MV-4-11 (cell line): Measurements from ENCODE around the gene WDR86.

Source experiments
- DNase-seq: peaks from one replicate; lab custom pipeline; 2025; lab: John Stamatoyannopoulos, UW

Gene WDR86

GRCh38 chr7:151379193-151379520 is 30.7 kb downstream of the WDR86 start:
- no peak for DNase-seq

- no peak for DNase-seq
These were observed 31.2 kb downstream of the WDR86 start for GRCh38 chr7:151378496-151379192.

- no peak for DNase-seq
These were observed 31.8 kb downstream of the WDR86 start for GRCh38 chr7:151378011-151378410.

GRCh38 chr7:151377406-151377805 is 32.4 kb downstream of the WDR86 start:
- no peak for DNase-seq

GRCh38 chr7:151376218-151376902 is 33.5 kb downstream of the WDR86 start:
- no peak for DNase-seq

- no peak for DNase-seq
These were observed 34.2 kb downstream of the WDR86 start for GRCh38 chr7:151375530-151376217.

GRCh38 chr7:151374726-151375125 is 35.1 kb downstream of the WDR86 start:
- no peak for DNase-seq

GRCh38 chr7:151374139-151374538 is 35.7 kb downstream of the WDR86 start:
- DNase-seq: no peak

- no peak for DNase-seq
These were observed 36.2 kb downstream of the WDR86 start for GRCh38 chr7:151373599-151373998.

GRCh38 chr7:151372612-151373265 is 37.1 kb downstream of the WDR86 start:
- DNase-seq: no peak

- DNase-seq: no peak
These were observed 38.6 kb downstream of the WDR86 start for GRCh38 chr7:151371266-151371665.

- DNase-seq: peak; percentile 65
These were observed 41.7 kb downstream of the WDR86 start for GRCh38 chr7:151368136-151368571.

- no peak for DNase-seq
These were observed 42.6 kb downstream of the WDR86 start for GRCh38 chr7:151367284-151367683.

- no peak for DNase-seq
These were observed 43.0 kb downstream of the WDR86 start for GRCh38 chr7:151366880-151367222.

- no peak for DNase-seq
These were observed 43.5 kb downstream of the WDR86 start for GRCh38 chr7:151366166-151366879.

- DNase-seq: no peak
These were observed 46.7 kb downstream of the WDR86 start for GRCh38 chr7:151363182-151363581.

- no peak for DNase-seq
These were observed 48.5 kb downstream of the WDR86 start for GRCh38 chr7:151361193-151361959.

GRCh38 chr7:151352512-151352911 is 57.3 kb downstream of the WDR86 start:
- no peak for DNase-seq

GRCh38 chr7:151351967-151352366 is 57.9 kb downstream of the WDR86 start:
- DNase-seq: peak; percentile 83

- DNase-seq: peak; percentile 22
These were observed 58.8 kb downstream of the WDR86 start for GRCh38 chr7:151351027-151351426.

- DNase-seq: no peak
These were observed 60.4 kb downstream of the WDR86 start for GRCh38 chr7:151349507-151349853.
